DMS53 treated with DMSO at 0.1 percent for 48 hours (cell line): ENCODE results near the gene USP47.

Source experiments
- DNase-seq: peaks from one replicate; lab custom pipeline; 2025; ENCODE audit not compliant: unreplicated experiment; lab: John Stamatoyannopoulos, UW

Gene USP47

GRCh38 chr11:11996321-11997048 lies 154.7 kb downstream of the USP47 start:
- DNase-seq, result no peak

- DNase-seq, result no peak
Measured at GRCh38 chr11:11997049-11997322, 155.2 kb downstream of the USP47 start.

- no peak for DNase-seq
Measured at GRCh38 chr11:11998091-11998781, 156.5 kb downstream of the USP47 start.

- DNase-seq, result no peak
Measured at GRCh38 chr11:12001186-12001585, 159.4 kb downstream of the USP47 start.

GRCh38 chr11:12003336-12003735 lies 161.6 kb downstream of the USP47 start:
- no peak for DNase-seq

GRCh38 chr11:12003815-12004214 lies 162.0 kb downstream of the USP47 start:
- no peak for DNase-seq

GRCh38 chr11:12005061-12005460 lies 163.3 kb downstream of the USP47 start:
- no peak for DNase-seq

- no peak for DNase-seq
Measured at GRCh38 chr11:12005476-12005875, 163.7 kb downstream of the USP47 start.

- DNase-seq, result no peak
Measured at GRCh38 chr11:12006552-12007229, 164.9 kb downstream of the USP47 start.

- no peak for DNase-seq
Measured at GRCh38 chr11:12007230-12007593, 165.4 kb downstream of the USP47 start.

GRCh38 chr11:12007769-12008737 lies 166.3 kb downstream of the USP47 start, which contains the start of gene DKK3:
DKK3 (minus strand) TSS chr11:12008626; CDS start chr11:12008582, 44 bp downstream.
- no peak for DNase-seq
